Measurements from ENCODE around the gene FCER1G.
A peak's percentile ranks its signal among the peaks of the same experiment; 100 is the strongest.
"Not testable (repeated sequence)": the region's sequence is repeated elsewhere in the genome, so short reads cannot be mapped to it uniquely, and the experiment has no call there.

Gene FCER1G

DNA sequence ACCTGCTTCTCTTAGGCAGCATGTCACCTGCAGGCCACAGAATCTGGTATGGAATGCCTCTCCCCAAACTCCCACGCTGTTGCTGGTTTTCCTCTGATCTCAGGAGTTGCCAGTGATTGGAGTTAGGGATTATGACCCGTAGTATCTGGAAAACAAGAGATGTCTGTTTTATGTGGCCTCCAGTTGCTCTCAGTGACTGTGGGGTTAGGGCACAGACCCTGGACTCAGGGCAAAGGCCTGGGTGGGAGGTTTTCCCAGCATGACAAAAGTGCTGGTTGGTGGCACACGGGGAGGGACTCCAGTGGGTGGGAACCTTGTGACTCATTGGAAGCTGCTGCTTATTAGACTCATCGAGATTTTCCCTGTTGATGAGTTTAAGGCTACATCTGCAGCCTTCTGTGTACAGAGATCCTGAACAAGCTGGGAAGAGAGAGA is 23.0 kb downstream of the FCER1G start, which contains the start of gene NR1I3:
NR1I3 (minus strand) TSS at position 165 of the 435 bp plus-strand sequence. CDS start 1,638 bp downstream, outside the sequence.
- Histone ChIP-seq H3K36me3 (ENCODE audit: control insufficient read depth, insufficient read depth, low read length) (no peaks in the 10 kb centered on the region), H3K27ac (ENCODE audit: low read depth, low read length) (no peak within 1 kb of the TSS), H3K27me3 (ENCODE audit: control insufficient read depth, insufficient read depth, low read length) (no peaks in the 10 kb centered on the region), H3K4me3 (ENCODE audit: low read depth, low read length) (no peak within 1 kb of the TSS), H3K9ac (ENCODE audit: low read depth, low read length) (no peak within 1 kb of the TSS), H3K4me1 (ENCODE audit: control insufficient read depth, insufficient read depth, low read length) (no peaks in the 10 kb centered on the region), H3K9me3 (ENCODE audit: control insufficient read depth, insufficient read depth, low read length) (no peaks in the 10 kb centered on the region)

GRCh38 chr1:161241682-161242081 is 26.6 kb downstream of the FCER1G start:
- no peak overlapping the region for H3K9ac ChIP-seq (ENCODE audit: low read depth, low read length)
- H3K36me3 ChIP-seq (ENCODE audit: control insufficient read depth, insufficient read depth, low read length) = no peaks in the 10 kb centered on the region
- H3K9me3 ChIP-seq (ENCODE audit: control insufficient read depth, insufficient read depth, low read length) = no peaks in the 10 kb centered on the region
- no peaks in the 10 kb centered on the region for H3K4me1 ChIP-seq (ENCODE audit: control insufficient read depth, insufficient read depth, low read length)
- H3K27me3 ChIP-seq (ENCODE audit: control insufficient read depth, insufficient read depth, low read length) = no peaks in the 10 kb centered on the region
- no peak overlapping the region for H3K27ac ChIP-seq (ENCODE audit: low read depth, low read length)
- no peak overlapping the region for H3K4me3 ChIP-seq (ENCODE audit: low read depth, low read length)

- Histone ChIP-seq H3K9ac (ENCODE audit: low read depth, low read length) (no peak overlapping the region), H3K4me1 (ENCODE audit: control insufficient read depth, insufficient read depth, low read length) (no peaks in the 10 kb centered on the region), H3K4me3 (ENCODE audit: low read depth, low read length) (no peak overlapping the region), H3K27me3 (ENCODE audit: control insufficient read depth, insufficient read depth, low read length) (no peaks in the 10 kb centered on the region), H3K36me3 (ENCODE audit: control insufficient read depth, insufficient read depth, low read length) (no peaks in the 10 kb centered on the region), H3K9me3 (ENCODE audit: control insufficient read depth, insufficient read depth, low read length) (no peaks in the 10 kb centered on the region), H3K27ac (ENCODE audit: low read depth, low read length) (no peak overlapping the region)
These were observed 27.2 kb downstream of the FCER1G start for GRCh38 chr1:161242313-161242712.

DNA sequence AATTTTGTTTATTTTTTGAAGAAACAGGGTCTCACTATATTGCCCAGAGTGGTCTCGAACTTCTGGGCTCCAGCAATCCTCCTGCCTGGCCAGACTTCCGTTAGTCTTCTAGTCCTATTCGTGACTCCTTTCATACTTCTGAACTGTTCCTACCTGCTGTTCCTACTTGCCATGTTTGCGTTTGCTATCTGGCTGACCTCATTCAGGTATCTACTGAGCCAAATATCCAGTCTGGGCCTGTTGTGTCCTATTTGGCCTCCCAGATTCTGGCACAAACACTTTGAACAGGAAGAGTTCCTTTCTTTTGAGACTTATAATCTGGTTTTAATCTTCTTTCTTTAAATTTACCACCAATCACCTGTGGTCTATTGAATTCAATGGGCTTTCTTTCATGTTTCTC is 29.8 kb downstream of the FCER1G start:
- Histone ChIP-seq H3K4me3 (ENCODE audit: low read depth, low read length) (no peak overlapping the region), H3K36me3 (ENCODE audit: control insufficient read depth, insufficient read depth, low read length) (no peaks in the 10 kb centered on the region), H3K27ac (ENCODE audit: low read depth, low read length) (no peak overlapping the region), H3K9ac (ENCODE audit: low read depth, low read length) (no peak overlapping the region), H3K27me3 (ENCODE audit: control insufficient read depth, insufficient read depth, low read length) (no peaks in the 10 kb centered on the region), H3K4me1 (ENCODE audit: control insufficient read depth, insufficient read depth, low read length) (no peaks in the 10 kb centered on the region), H3K9me3 (ENCODE audit: control insufficient read depth, insufficient read depth, low read length) (no peaks in the 10 kb centered on the region)

DNA sequence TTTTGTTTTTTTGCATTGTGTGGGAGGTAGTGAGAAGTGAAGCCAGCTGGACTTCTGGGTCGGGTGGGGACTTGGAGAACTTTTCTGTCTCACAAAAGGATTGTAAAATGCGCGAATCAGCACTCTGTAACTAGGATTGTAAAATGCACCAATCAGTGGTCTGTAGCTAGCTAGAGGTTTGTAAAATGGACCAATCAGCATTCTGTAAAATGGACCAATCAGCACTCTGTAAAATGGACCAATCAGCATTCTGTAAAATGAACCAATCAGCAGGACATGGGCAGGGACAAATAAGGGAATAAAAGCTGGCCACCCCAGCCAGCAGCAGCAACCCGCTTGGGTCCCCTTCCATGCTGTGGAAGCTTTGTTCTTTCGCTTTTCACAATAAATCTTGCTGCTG is 35.0 kb downstream of the FCER1G start:
- H3K27ac ChIP-seq (ENCODE audit: low read depth, low read length); H3K36me3 ChIP-seq (ENCODE audit: control insufficient read depth, insufficient read depth, low read length); H3K9me3 ChIP-seq (ENCODE audit: control insufficient read depth, insufficient read depth, low read length); H3K9ac ChIP-seq (ENCODE audit: low read depth, low read length); H3K4me3 ChIP-seq (ENCODE audit: low read depth, low read length); H3K27me3 ChIP-seq (ENCODE audit: control insufficient read depth, insufficient read depth, low read length); H3K4me1 ChIP-seq (ENCODE audit: control insufficient read depth, insufficient read depth, low read length): not testable (repeated sequence)

DNA sequence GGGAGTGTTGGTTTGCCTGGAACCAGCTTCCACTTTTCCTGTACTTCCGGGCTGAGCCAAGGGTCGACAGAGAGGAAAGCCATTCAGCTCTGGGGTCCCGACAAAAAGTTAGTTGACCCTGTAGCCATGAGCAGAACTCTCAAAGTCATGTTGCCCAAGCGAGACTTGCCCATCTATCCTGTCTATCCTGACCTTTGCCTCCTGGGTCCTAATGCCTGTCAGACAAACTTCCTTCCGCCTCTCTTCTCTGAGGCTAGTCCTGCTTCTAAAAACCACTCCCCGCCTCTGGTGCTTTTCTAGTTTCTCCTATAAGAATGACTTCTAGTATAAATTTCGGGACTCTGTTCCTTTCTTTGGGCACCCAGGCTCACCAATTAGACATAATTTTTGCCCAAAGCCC is 35.7 kb downstream of the FCER1G start:
- no peak overlapping the region for H3K4me3 ChIP-seq (ENCODE audit: low read depth, low read length)
- no peak overlapping the region for H3K27ac ChIP-seq (ENCODE audit: low read depth, low read length)
- no peaks in the 10 kb centered on the region for H3K4me1 ChIP-seq (ENCODE audit: control insufficient read depth, insufficient read depth, low read length)
- H3K9ac ChIP-seq (ENCODE audit: low read depth, low read length) = no peak overlapping the region
- no peaks in the 10 kb centered on the region for H3K27me3 ChIP-seq (ENCODE audit: control insufficient read depth, insufficient read depth, low read length)
- H3K36me3 ChIP-seq (ENCODE audit: control insufficient read depth, insufficient read depth, low read length) = no peaks in the 10 kb centered on the region
- no peaks in the 10 kb centered on the region for H3K9me3 ChIP-seq (ENCODE audit: control insufficient read depth, insufficient read depth, low read length)

GRCh38 chr1:161251579-161251978 is 36.5 kb downstream of the FCER1G start:
- Histone ChIP-seq H3K4me3 (ENCODE audit: low read depth, low read length) (no peak overlapping the region), H3K9ac (ENCODE audit: low read depth, low read length) (no peak overlapping the region), H3K9me3 (ENCODE audit: control insufficient read depth, insufficient read depth, low read length) (peaks cover under 1% of the 10 kb centered on the region; the same call in 1 of the 2 replicates), H3K4me1 (ENCODE audit: control insufficient read depth, insufficient read depth, low read length) (no peaks in the 10 kb centered on the region), H3K36me3 (ENCODE audit: control insufficient read depth, insufficient read depth, low read length) (no peaks in the 10 kb centered on the region), H3K27ac (ENCODE audit: low read depth, low read length) (no peak overlapping the region), H3K27me3 (ENCODE audit: control insufficient read depth, insufficient read depth, low read length) (no peaks in the 10 kb centered on the region)

- H3K36me3 ChIP-seq (ENCODE audit: control insufficient read depth, insufficient read depth, low read length); H3K9ac ChIP-seq (ENCODE audit: low read depth, low read length); H3K4me1 ChIP-seq (ENCODE audit: control insufficient read depth, insufficient read depth, low read length); H3K27ac ChIP-seq (ENCODE audit: low read depth, low read length); H3K9me3 ChIP-seq (ENCODE audit: control insufficient read depth, insufficient read depth, low read length); H3K4me3 ChIP-seq (ENCODE audit: low read depth, low read length): not testable (repeated sequence)
- peaks cover 23% of the 10 kb centered on the region for H3K27me3 ChIP-seq (ENCODE audit: control insufficient read depth, insufficient read depth, low read length)
These were observed 40.2 kb downstream of the FCER1G start for GRCh38 chr1:161255302-161255701.

GRCh38 chr1:161255955-161256520 is 40.9 kb downstream of the FCER1G start:
- H3K27me3 ChIP-seq (ENCODE audit: control insufficient read depth, insufficient read depth, low read length) = peaks cover 31% of the 10 kb centered on the region
- not testable (repeated sequence) for H3K36me3 ChIP-seq (ENCODE audit: control insufficient read depth, insufficient read depth, low read length)

GRCh38 chr1:161257109-161257508 is 42.0 kb downstream of the FCER1G start:
- H3K27ac ChIP-seq (ENCODE audit: low read depth, low read length); H3K9me3 ChIP-seq (ENCODE audit: control insufficient read depth, insufficient read depth, low read length); H3K4me3 ChIP-seq (ENCODE audit: low read depth, low read length); H3K36me3 ChIP-seq (ENCODE audit: control insufficient read depth, insufficient read depth, low read length); H3K9ac ChIP-seq (ENCODE audit: low read depth, low read length): not testable (repeated sequence)
- Histone ChIP-seq H3K4me1 (ENCODE audit: control insufficient read depth, insufficient read depth, low read length) (peaks cover 16% of the 10 kb centered on the region), H3K27me3 (ENCODE audit: control insufficient read depth, insufficient read depth, low read length) (peaks cover 36% of the 10 kb centered on the region)

More at GRCh38 chr1:161255955-161256520, 40.9 kb downstream of the FCER1G start:
- H3K27ac ChIP-seq (ENCODE audit: low read depth, low read length); H3K4me3 ChIP-seq (ENCODE audit: low read depth, low read length); H3K9ac ChIP-seq (ENCODE audit: low read depth, low read length); H3K9me3 ChIP-seq (ENCODE audit: control insufficient read depth, insufficient read depth, low read length): not testable (repeated sequence)
- peaks cover 13% of the 10 kb centered on the region for H3K4me1 ChIP-seq (ENCODE audit: control insufficient read depth, insufficient read depth, low read length)

DNA sequence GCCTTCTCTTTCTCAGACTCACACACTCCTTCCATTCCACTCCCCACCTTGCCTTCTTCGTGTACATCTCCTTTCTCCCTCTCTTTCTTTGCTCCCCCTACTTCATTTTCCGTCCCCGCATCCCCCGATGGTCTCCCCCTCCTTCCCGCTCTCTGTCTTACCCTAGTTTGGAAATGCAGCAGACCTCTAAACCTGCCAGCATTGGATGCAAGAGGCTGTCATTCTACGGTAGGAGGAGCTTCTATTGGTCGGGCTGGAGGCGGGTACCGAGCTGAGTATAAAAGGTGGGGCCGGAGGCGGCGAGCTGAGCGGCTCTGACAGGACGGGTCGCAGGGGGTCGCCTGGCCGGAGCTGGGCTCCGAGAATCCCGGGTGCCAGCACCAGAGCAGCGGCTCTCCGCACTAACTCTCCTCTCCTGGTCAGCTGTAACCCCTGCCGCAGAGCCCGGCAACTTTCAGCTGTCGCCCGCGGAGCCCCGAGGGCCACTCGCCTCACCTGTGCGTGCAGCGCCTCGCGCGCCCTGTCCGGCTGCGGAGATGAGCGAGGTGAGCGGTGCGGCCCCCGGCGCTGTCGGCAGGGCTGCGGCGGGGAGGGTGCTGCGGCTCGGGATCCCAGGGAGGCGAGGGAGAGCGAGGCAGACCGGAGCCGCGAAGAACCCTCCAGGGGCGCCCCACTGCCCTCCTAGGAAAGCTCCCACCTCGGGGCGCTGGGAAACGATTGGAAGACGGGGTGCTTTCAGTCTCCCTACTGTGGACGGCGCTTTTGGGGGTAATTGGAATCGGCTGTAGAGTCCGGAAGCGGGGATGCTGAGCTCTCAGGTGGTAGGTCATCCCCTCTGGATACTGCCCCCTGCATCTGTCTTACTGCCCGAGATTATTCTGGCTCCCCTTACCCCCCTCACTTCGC is 43.6 kb downstream of the FCER1G start, which contains the start of gene PCP4L1:
PCP4L1 (plus strand) TSS at position 307 of the 906 bp plus-strand sequence; CDS start at position 537, 230 bp downstream.
- H3K9ac ChIP-seq (ENCODE audit: low read depth, low read length) = no peak within 1 kb of the TSS
- no peaks in the 10 kb centered on the region for H3K36me3 ChIP-seq (ENCODE audit: control insufficient read depth, insufficient read depth, low read length)
- H3K27ac ChIP-seq (ENCODE audit: low read depth, low read length) = no peak within 1 kb of the TSS
- peaks cover 8% of the 10 kb centered on the region for H3K9me3 ChIP-seq (ENCODE audit: control insufficient read depth, insufficient read depth, low read length)
- peaks cover 36% of the 10 kb centered on the region for H3K27me3 ChIP-seq (ENCODE audit: control insufficient read depth, insufficient read depth, low read length)
- peak within 1 kb of the TSS; percentile 75 for H3K4me3 ChIP-seq (ENCODE audit: low read depth, low read length)
- peaks cover 16% of the 10 kb centered on the region for H3K4me1 ChIP-seq (ENCODE audit: control insufficient read depth, insufficient read depth, low read length)
